Left cardiac atrium (tissue), 4 donors: ENCODE data around the gene TRAF3IP1. TPM values are rescaled to one million over a fixed set of nuclear protein-coding genes. Genes with fewer than 3 reads are reported as not detected.

Experiments
- ATAC-seq, 2 donors: fragments of 200-7000 bp; cut with Tn5 transposase; one replicate each; pipeline ENCODE4 v1.9.1; 2020; ENCODE audit warnings: mild to moderate bottlenecking in 2 of 2, moderate library complexity in 2 of 2
- DNase-seq: peaks from one replicate; pipeline ENCODE4 v3.0.0-alpha.2; 2020
- intact Hi-C, 2 donors: fragments of 100-400 bp; cut with DNase I; formaldehyde crosslinking; loops; one replicate each; pipeline versions ENCODE4 v1.14.1 to v1.15.1; 2022 to 2023
- total RNA-seq, 2 donors: library from RNA; stranded (reverse); fragmentation: NEBNext Ultra II Directional; extraction: Animal tissue kit (Norgen Biotek cat#: 25700); gene quantifications; one replicate each; pipeline ENCODE4 v1.2.1, GENCODE V29; 2021
- donor health status: DM: no; HTN: yes; CAD: no.
- donor health status: DM: no; HTN: yes; CAD: no; lungs with severe emphysema.
- donor health status: DM: yes; HTN: yes; CAD: no.
- donor health status: Dilated cardiomyopathy.

The TRAF3IP1 gene
- total RNA-seq, 2 donors from 2014 or later: 12.1 to 14.2 TPM

DNA sequence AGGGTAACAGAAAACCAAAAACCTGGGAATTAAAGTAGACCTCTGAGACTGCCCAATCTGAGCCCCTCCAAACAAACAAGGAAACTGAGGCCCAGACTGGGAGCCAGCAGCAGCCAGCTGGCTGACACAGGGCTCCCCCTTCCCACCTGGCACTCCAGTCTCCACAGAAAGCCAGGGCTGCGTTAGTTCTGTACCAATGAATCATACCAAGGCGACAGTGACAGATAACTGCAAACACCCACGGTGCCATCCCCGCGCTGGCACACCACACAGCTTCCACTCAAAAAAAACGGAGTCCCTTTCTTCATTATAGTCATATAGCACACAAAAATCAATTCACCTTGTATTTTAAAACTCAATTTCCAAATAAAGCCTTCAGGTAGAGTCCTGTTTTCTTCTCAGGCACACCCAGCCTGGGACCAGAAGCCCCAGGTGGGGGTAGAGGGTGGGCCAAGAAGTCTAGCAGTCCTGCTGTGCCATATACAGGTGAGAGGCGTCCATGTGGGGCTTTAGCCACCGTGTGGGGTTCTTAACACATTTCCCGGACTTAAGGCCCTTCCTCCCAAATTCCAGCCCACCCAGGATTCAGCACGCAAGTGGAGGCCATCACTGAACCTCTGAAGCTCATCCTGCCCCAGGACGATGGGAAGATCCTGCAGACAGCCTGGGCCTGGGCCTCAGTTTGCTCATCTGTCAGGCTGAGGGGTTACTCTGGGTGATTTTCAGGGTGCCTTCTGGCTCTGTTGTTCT lies 33.2 kb upstream of the TRAF3IP1 start:
- DNase-seq: peak; percentile 46
- intact Hi-C loops: no loop called here
- ATAC-seq: peak in 1 of 2 donors; percentile 26

DNA sequence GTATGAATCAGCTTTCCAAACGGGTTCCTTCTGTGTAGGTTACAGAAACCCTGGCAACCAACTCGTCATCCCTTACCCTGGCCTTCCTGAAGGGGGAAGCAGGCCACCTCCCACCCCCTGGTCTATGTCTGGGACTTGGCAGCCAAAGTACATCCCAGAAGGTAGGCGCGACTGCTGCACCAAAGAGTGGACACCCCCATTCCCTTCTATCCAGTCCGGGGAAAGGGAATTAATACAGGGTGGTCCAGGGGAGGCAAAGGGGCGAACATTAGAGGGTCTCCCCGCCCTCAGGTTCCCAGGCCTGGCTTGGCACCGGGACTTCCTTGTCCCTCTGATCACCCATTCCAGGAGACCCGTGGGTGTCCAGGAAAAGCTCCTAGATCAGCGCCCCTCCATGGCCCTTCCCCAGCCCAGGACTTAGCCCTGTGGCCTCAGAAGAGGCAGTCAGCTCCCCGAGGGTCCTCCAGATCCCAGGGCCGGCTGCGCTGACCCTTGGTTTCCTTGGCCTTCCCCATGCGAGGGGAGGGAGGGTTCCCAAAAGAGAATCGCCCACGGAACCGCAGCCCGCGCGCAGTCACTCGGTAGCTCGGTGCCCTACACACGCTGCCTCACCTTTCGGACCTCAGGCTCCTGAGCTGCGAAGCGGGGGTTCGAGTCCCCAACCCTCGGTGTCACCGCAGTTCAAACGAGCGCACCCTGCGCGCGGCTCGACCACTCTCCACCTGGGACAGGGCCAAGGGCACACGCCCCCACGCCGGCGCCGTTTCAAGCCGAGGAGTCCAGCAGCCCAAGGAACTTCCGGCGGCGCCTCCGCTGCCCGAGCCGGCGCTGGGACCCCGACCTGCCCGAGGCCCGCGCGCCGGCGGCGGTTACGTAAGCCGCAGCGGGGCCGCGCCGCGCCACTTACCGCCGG lies 32.3 kb upstream of the TRAF3IP1 start, which contains the start of gene PER2:
Gene PER2, minus strand, starts transcription at position 874 of the 913 bp plus-strand sequence. CDS start 10,674 bp downstream, outside the sequence.
- intact Hi-C loops: no loop called here
- DNase-seq (peak; percentile 64), ATAC-seq (peak; percentile 31 to 35)

DNA sequence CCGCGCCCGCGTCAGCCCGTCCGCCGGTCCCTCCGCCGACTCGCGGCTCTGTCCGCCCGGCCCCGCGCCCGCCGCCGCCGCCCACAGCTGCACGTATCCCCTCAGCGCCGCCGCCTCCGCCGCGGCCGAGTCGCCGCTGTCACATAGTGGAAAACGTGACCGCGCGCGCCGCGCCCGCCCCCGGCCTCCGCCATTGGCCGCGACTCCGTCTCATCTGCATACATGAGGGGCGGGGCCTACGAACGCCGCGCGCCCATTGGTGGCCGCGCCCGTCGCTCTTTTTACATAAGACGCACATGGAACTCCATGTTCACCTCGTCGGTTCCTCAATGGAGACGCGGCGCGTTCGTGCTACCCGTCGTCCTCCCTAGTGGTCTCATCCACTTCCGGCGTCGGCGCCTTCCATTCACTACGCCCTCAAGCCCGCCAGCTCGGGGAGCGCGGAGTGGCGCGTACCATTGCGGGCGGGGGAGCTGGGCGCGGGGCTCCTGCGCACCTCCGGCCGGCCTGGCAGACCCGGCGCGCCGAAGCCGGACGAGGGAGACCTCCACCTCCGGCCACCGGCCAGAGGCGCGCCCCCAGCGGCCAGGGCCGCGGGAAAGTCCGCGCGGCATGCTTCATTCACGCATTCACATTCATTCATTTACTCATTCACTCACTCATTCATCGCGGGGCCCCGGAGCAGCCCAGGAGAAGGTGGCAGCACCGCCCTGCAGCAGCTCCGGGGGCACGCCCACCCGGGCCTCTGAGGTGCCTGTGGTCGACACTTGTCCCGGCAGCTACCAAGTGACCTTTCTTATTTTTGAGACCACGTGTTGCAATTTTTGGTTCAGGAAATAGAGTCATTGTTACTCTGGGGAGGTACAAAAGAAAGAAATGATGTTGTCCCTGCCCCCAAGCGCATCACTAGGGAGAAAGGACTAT lies 31.4 kb upstream of the TRAF3IP1 start:
- DNase-seq (peak; percentile 98), ATAC-seq (peak; percentile 91)
- intact Hi-C loops: no loop called here

DNA sequence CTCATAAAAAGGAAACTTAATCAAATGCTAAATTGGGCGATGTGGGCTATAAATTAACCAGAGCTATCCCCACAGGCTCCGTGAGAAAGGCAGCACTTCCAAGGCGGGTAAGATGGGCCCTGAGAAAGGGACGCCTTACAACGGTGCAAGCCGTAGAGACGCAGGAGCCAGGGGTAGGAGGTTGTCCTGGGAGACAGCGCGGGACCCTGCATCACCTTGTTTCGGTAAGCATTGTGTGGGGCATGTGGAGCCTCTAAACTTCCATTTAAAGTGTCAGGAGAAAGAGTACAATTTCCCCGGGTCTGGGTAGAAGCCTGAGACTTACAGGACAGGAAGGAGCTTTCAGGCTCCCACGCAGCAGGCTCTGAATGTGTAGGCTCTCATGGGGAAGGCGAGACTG lies 30.7 kb upstream of the TRAF3IP1 start:
- DNase-seq (no peak), ATAC-seq (no peak)
- intact Hi-C loops: no loop called here

DNA sequence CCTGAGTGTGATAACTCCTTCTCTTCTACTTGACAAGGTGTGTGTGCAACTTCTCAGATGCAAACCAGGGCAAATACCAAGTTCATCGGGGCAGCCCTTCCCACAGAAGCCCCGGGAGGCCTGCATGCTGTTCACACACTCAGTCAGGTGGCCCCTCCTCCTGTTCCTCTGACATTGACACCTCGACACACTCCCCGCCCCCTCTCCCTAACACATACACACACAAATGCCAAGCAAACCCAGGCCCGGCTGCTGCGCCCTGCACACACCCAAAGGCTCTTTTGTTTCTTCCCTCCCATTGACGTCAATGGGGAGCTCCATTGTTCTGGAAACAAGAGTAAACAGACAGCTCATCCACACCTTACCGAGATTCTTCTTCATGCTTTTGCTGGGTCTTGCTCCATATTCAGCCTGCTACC lies 30.2 kb upstream of the TRAF3IP1 start:
- DNase-seq: peak; percentile 68
- no peak for ATAC-seq
- intact Hi-C loops: no loop called here

DNA sequence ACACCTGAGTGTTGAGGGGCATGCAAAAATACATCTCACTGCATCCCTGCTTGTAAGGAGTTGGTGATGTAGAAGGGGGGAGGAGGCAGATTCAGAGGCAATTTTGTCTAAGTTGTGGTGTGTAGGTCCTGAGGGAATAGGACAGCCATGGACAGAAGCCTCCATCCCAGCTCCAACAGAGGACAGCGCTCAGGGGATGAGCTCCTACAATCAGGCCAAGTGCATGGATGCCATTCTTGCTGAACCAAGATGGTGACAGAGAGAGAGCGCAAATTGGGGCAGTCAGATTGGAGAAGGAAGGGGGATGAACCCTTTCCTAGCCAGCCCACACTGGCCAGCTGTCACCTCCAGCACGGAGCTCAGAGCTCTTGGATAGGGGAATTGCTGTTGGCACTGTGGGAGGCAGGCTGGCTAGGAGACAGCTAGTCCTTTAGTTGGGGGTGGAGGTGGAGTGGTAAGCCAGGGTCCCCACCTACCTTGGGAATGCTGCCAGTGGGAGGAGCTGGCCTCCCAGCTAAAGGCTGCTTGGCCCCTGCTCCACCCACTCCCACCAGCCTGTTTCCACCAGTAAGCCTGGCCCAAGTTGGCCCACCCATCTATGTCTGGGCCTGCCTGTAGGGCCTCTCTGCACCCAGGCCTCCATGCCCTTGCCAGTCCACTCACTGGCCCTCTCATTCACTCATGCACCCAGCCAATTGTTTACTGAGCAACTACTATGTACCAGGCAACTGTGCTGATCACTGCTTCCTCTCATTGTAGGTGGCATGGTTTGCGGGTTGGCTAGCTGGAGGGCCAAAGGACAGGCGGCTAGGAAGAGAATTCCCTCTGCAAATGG lies 29.4 kb upstream of the TRAF3IP1 start:
- intact Hi-C loops: no loop called here
- no peak for DNase-seq
- no peak for ATAC-seq

DNA sequence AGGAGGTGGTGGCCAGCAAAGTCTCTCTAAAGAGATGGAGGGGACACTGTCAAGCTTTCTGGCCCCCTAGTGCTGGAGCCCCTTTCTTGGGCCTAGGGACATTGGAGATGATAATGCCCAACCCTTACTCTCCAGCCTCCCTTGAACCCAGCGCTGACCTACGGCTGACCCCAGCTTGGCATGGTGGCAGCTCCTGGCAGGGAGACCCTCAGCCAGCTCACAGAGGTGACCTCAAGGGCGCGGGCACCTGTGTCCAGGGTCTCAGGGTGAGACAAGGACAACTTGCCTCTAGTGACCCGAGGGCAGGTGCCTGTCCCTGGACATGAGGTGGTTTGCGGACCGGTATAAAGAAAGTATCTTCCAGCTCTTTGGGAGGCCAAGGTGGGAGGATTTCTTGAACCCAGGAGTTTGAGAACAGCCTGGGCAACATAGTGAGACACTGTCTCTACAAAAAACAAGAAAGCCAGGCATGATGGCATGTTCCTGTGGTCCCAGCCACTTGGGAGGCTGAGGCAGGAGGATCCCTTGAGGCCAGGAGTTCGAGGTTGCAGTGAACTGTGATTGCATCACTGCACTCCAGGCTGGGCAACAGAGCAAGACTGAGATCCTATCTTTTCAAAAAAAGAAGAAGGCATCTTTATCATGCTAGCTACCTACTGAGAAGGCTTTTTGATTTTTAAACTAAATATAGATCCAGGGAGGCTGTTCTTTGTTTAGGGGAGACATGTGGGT lies 28.6 kb upstream of the TRAF3IP1 start:
- intact Hi-C loops: no loop called here

DNA sequence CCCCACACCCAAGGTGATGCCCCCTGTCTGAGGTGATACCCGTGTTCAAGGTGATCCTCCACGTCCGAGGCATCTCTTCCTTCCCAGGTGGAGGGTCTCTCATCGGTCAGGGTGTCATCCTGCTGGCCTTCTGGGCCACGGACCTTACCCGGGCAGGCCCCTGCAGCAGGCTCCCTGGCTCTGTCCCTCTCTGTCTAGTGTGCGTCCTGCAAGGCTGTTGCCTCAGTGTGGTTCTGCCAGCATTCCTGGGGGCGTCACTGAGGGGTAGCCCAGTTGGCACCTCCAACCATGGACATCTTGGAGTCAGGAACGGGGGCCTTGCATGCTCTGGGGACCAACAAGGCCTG lies 26.3 kb upstream of the TRAF3IP1 start:
- DNase-seq (no peak), ATAC-seq (no peak)
- intact Hi-C loops: loop anchor here in 1 of 2 donors (1.0 kb wide), 1 partner anchor 15 kb away; no protein-coding TSS in a partner anchor

More for the DNA sequence above, 28.6 kb upstream of the TRAF3IP1 start:
- ATAC-seq: no peak
- DNase-seq: no peak

DNA sequence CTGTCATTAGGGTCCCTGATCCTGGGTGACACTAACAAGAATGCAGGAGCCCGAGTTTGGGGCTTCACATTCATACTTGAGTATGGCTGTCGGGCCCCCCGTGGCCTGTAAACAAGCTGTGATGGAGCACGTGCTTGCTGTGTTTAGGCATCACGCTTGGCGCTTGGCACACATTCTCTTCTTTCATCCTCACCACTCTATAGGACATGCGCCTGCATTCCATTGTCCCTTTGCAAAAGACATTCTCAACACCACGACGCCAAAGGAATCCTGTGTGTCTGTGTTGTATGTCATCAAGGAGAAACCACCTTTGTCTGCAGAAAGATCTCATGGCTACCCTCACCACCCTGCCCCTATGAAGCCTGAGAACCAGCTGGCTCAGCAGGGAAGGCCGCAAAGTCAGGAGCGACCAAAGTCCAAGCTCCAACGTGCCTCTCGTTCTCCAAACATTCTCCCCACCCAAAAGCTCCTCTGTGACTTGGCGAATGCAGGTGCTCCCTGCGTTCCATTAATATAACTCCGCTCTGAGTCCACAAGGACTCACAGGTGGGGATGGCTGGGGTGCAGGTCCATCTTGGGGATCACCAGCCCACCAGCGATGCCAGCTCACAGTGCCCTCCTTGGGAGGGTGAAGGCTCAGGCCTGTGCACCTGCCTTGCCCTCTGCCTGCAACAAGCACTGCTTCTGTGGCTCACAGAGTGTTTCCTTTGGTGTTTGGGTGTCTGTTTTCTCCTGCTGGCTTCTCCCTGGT lies 25.8 kb upstream of the TRAF3IP1 start:
- intact Hi-C loops: loop anchor here in 1 of 2 donors (1.0 kb wide), 1 partner anchor 15 kb away; no protein-coding TSS in a partner anchor
- no peak for DNase-seq
- no peak for ATAC-seq

DNA sequence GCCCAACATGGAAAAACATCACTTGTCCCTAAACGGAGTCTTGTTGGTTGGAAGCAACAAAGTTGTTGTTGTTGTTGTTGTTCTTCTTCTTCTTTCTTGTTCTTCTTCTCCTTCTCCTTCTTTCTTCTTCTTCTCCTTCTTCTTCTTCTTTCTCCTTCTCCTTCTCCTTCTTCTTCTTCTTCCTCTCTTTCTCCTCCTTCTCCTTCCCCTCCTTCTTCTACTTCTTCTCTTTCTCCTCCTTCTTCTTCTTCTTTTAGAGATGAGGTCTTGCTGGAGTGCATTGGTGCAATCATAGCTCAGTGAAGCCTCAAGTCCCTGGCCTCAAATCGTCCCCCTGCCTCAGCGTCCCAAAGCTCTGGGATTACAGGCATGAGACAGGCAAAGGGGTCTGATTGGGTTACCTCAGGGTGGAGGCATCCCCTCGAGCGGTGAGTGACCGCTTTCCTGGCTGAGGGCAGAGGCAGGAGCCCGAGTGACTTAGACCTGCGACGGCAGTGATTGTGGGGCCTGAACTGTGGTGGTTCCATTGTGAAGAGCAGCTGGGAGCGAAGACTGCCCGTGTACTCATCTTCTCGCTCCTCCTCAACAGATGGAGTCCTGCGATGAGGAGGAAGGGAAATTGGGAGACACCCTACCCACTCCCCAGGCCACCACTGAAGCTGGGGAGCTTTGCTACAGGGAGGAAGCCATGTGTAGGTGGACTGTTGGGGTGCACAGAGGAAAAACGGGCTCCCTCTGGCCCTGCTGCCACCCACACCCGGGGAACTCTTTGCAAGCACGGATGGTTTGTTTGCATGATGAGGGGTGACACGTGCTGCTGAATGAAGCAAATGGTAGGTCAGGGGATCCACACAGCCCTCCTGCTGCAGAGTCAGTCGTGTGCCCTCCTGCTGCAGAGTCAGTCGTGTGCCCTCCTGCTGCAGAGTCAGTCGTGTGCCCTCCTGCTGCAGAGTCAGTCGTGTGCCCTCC lies 24.9 kb upstream of the TRAF3IP1 start:
- intact Hi-C loops: no loop called here
- DNase-seq (no peak), ATAC-seq (no peak)

DNA sequence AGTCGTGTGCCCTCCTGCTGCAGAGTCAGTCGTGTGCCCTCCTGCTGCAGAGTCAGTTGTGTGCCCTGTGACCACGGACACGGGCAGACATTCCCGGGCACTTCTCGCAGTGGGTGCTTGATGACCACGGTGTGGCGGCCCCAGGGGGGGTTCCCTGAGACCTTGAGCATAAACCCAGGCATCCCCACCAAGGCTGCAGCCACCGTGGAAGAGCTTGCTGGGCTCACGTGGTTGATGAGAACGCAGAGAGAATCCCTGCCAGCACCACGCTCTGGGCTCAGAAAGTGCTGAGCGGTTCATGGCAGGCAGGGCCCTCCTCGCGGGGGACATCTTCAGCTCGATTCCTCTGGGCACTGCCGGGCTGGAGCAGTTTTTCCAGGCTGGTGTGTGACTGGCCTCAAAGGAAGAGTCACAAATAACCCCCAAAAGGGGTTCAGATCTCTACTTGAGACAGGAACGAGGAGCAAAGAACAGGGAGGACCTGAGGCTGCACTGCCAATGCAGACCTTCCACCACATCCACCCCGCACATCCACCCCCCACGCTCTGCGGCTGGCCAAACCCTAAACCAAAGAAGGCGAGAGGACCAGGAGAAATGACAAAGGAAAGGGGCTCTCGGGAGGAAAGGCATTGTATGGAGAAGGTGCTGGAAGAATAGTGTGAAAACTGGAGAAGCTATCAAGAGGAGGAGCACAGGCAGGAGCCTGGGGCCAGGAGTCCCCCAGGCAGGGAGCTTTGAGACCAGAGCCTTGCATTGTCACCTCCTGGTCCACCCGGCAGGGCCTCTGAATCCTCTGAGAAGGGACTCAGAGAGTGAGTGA lies 23.5 kb upstream of the TRAF3IP1 start:
- ATAC-seq: no peak
- DNase-seq: no peak
- intact Hi-C loops: no loop called here

DNA sequence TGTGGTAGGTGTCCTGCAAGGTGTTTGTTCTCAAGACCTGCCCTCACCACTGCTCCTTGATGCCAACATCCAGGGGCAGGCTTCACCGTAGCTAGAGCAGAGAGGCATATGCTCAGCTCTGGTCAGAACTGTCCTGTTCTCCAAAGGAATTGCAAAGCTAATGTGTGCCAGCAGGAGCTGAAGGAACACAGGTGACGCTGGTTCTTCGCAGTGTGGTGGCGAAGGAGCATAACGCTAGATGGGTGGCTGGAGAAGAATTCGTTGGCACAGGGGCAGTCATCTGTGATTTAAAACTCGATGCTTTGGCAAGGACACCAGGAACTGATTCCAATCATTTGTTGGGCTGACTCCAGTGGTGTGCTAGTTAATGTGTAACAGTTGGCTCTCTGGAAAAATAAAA lies 20.5 kb upstream of the TRAF3IP1 start:
- intact Hi-C loops: no loop called here
- ATAC-seq: no peak
- DNase-seq: no peak

DNA sequence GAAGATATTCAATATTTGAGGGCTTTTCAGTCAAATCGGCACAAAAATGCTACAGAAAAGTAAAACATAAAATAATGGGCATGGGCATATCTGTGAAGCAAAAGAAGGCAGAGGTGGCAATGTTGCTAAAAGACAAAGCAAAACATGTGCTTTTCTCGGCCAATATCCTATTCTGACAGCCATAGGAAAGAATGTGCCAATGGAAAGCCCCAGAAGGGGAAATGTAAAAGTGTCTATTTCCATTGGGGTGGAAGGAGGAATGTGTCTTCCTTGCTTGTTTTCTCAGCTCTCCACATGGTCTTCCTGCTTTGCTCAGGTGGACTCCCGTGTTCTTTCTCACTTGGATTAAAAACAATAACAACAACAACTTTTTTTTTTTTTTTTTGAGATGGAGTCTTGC lies 18.2 kb upstream of the TRAF3IP1 start:
- intact Hi-C loops: no loop called here
- ATAC-seq: no peak
- no peak for DNase-seq

DNA sequence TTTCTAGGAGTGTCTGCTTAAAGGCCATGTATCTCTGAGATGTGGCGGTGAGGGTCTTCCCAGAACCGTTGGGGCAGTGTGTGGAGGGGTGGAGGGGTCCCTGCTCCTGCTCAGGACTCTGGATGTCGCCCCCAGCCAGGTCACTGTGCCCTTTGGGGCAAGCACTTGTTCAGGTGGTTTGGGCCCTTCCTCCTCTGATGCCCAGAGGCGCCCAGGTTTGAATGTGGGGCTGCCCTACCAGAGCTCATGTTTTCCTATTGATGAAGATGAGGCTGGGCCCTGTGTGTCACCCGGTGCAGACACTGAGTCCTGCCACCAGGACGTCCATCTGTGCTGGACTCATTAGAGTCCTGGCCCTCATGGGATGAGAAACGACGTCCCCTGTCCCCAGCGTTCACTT lies 17.6 kb upstream of the TRAF3IP1 start:
- no peak for ATAC-seq
- DNase-seq: no peak
- intact Hi-C loops: no loop called here

DNA sequence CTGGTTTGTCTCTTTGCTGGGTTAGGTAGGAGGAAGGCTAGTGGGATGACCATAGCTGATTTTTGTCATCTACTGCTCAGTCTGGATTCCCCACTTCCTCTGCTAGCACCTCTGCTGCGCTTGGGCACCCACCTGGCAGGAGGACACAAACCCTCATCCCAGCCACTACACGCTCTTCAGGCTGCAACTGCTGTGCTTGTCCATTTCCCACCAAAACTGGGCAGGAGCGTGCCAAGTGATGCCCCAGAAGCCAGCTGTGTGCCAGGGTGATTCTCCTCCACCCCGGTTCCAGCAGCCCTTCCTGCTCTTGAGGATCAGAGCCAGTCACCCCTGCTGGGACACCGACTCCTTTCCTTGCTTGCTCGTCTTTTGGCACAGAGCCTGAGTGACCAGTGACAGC lies 16.2 kb upstream of the TRAF3IP1 start:
- DNase-seq: no peak
- ATAC-seq: no peak
- intact Hi-C loops: no loop called here
